DND-41 (cell line): ENCODE measurements around the gene JSRP1.

Experiments used
- ATAC-seq: fragments of 200-7000 bp; cut with Tn5 transposase; 3 replicates; pipeline ENCODE4 v1.9.1; 2021; ENCODE audit warnings: low read depth; ENCODE audit not compliant: insufficient read depth
- DNase-seq: peaks from one replicate; pipeline ENCODE4 v3.0.0-alpha.2; 2020
- H2AFZ ChIP-seq: 2 replicates; pipeline ENCODE4 v1.6.0; 2012; ENCODE audit warnings: low read depth, low read length
- H3K27ac ChIP-seq: 2 replicates; pipeline ENCODE4 v1.5.1; 2012; ENCODE audit warnings: low read length, inconsistent platforms
- H3K27me3 ChIP-seq: fragments of 200-600 bp; sonication (generic); 2 replicates; pipeline ENCODE4 v1.6.0; 2012; ENCODE audit warnings: low read length, mild to moderate bottlenecking, inconsistent platforms; ENCODE audit not compliant: insufficient read depth, poor library complexity
- H3K36me3 ChIP-seq: 2 replicates; pipeline ENCODE4 v1.5.1; 2012; ENCODE audit warnings: low read length, inconsistent platforms; ENCODE audit not compliant: insufficient read depth
- H3K4me1 ChIP-seq: 2 replicates; pipeline ENCODE4 v1.5.1; 2012; ENCODE audit warnings: mild to moderate bottlenecking, low read length; ENCODE audit not compliant: insufficient read depth
- H3K4me2 ChIP-seq: 2 replicates; pipeline ENCODE4 v1.6.0; 2012; ENCODE audit warnings: mild to moderate bottlenecking, moderate library complexity, low read length, inconsistent platforms; ENCODE audit not compliant: insufficient read depth
- H3K4me3 ChIP-seq, 2 experiments: fragments of 200-600 bp in 1 of 2; shearing (Covaris generic) in 1 of 2; 2 replicates each; pipeline ENCODE4 v1.5.1; 2012 to 2016; ENCODE audit warnings: inconsistent platforms in 2 of 2, low read length in 2 of 2, mild to moderate bottlenecking in 2 of 2, low read depth in 1 of 2, moderate library complexity in 1 of 2
- H3K79me2 ChIP-seq: 2 replicates; pipeline ENCODE4 v1.6.0; 2012; ENCODE audit warnings: low read length, inconsistent platforms; ENCODE audit not compliant: insufficient read depth
- H3K9ac ChIP-seq: 2 replicates; pipeline ENCODE4 v1.6.0; 2012; ENCODE audit warnings: low read depth, mild to moderate bottlenecking, inconsistent platforms, low read length, moderate library complexity
- H3K9me3 ChIP-seq: 2 replicates; pipeline ENCODE4 v1.5.1; 2012; ENCODE audit warnings: low read length, moderate library complexity, mild to moderate bottlenecking, inconsistent platforms; ENCODE audit not compliant: insufficient read depth, severe bottlenecking
- H4K20me1 ChIP-seq: 2 replicates; pipeline ENCODE4 v1.6.0; 2012; ENCODE audit warnings: low read length; ENCODE audit not compliant: insufficient read depth
- CTCF ChIP-seq: IDR thresholded peaks from 2 replicates; pipeline ENCODE4 v1.5.1; 2012; ENCODE audit warnings: borderline replicate concordance, low read length, moderate library complexity, mild to moderate bottlenecking; ENCODE audit not compliant: poor library complexity, severe bottlenecking; ENCODE audit errors: extremely low read depth
- EZH2 ChIP-seq: IDR thresholded peaks from 3 replicates; pipeline ENCODE4 v1.6.1; 2012; ENCODE audit warnings: borderline replicate concordance, low read depth, mild to moderate bottlenecking, moderate library complexity, low read length, inconsistent platforms; ENCODE audit not compliant: severe bottlenecking

The JSRP1 gene

GRCh38 chr19:2252055-2252796 lies 4.0 kb downstream of the JSRP1 start:
- Histone ChIP-seq H2AFZ (no peak overlapping the region), H3K4me2 (no peak overlapping the region), H3K36me3 (peaks cover 33% of the 10 kb centered on the region), H3K79me2 (no peaks in the 10 kb centered on the region), H3K4me3 (no peak overlapping the region), H3K4me1 (peaks cover 5% of the 10 kb centered on the region), H3K9me3 (no peaks in the 10 kb centered on the region), H3K27ac (no peak overlapping the region), H4K20me1 (peaks cover 35% of the 10 kb centered on the region; the same call in 1 of the 2 replicates), H3K27me3 (no peaks in the 10 kb centered on the region), H3K9ac (no peak overlapping the region)
- DNase-seq (no peak), ATAC-seq (no peak)
- TF ChIP-seq EZH2, result no peak
- TF ChIP-seq CTCF, result no peak

- ATAC-seq, result no peak
- Histone ChIP-seq H3K9me3 (no peaks in the 10 kb centered on the region), H3K9ac (no peak overlapping the region), H4K20me1 (peaks cover 43% of the 10 kb centered on the region), H3K27me3 (no peaks in the 10 kb centered on the region), H3K4me1 (no peaks in the 10 kb centered on the region), H3K79me2 (peaks cover 2% of the 10 kb centered on the region), H2AFZ (no peak overlapping the region), H3K4me3 (no peak overlapping the region), H3K27ac (no peak overlapping the region), H3K4me2 (no peak overlapping the region), H3K36me3 (peaks cover 42% of the 10 kb centered on the region)
- TF ChIP-seq CTCF (no peak), EZH2 (no peak)
- DNase-seq, result no peak
Measured at GRCh38 chr19:2251106-2252054, 4.8 kb downstream of the JSRP1 start.

DNA sequence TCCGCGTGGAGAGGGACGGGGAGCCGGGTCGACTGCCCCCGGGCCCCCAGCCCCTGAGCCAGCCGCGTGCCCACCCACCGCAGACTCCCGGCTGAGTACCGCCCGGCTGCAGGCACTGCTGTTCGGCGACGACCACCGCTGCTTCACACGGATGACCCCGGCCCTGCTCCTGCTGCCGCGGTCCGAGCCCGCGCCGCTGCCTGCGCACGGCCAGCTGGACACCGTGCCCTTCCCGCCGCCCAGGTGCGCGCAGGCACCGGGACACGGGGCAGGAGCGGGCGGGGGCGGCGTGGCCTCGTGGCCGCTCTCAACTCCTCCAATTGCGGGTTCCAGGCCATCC lies 5.5 kb downstream of the JSRP1 start:
- DNase-seq (no peak), ATAC-seq (peak; percentile 6; the same call in 2 of the 3 replicates)
- Histone ChIP-seq H3K4me1 (no peaks in the 10 kb centered on the region), H3K9ac (no peak overlapping the region), H3K4me3 (no peak overlapping the region), H3K4me2 (no peak overlapping the region), H3K9me3 (no peaks in the 10 kb centered on the region), H3K36me3 (peaks cover 48% of the 10 kb centered on the region), H3K79me2 (peaks cover 8% of the 10 kb centered on the region), H3K27ac (no peak overlapping the region), H2AFZ (no peak overlapping the region), H3K27me3 (no peaks in the 10 kb centered on the region), H4K20me1 (peaks cover 49% of the 10 kb centered on the region)
- TF ChIP-seq EZH2, result no peak
- TF ChIP-seq CTCF, result no peak
